GM15510 (cell line): Measurements from ENCODE around the gene CEP85L.

ENCODE experiments used
- POLR2A ChIP-seq: IDR thresholded peaks from 3 replicates; pipeline ENCODE4 v1.6.1; 2011; ENCODE audit warnings: borderline replicate concordance; ENCODE audit not compliant: insufficient read length; ENCODE audit errors: extremely low read depth

CEP85L gene

GRCh38 chr6:118451839-118452238, 199.6 kb downstream of the CEP85L start:
- no peak for TF ChIP-seq POLR2A

GRCh38 chr6:118444796-118445195, 206.6 kb downstream of the CEP85L start:
- no peak for TF ChIP-seq POLR2A

- TF ChIP-seq POLR2A = no peak
Observed at GRCh38 chr6:118436482-118436881, 214.9 kb downstream of the CEP85L start.

DNA sequence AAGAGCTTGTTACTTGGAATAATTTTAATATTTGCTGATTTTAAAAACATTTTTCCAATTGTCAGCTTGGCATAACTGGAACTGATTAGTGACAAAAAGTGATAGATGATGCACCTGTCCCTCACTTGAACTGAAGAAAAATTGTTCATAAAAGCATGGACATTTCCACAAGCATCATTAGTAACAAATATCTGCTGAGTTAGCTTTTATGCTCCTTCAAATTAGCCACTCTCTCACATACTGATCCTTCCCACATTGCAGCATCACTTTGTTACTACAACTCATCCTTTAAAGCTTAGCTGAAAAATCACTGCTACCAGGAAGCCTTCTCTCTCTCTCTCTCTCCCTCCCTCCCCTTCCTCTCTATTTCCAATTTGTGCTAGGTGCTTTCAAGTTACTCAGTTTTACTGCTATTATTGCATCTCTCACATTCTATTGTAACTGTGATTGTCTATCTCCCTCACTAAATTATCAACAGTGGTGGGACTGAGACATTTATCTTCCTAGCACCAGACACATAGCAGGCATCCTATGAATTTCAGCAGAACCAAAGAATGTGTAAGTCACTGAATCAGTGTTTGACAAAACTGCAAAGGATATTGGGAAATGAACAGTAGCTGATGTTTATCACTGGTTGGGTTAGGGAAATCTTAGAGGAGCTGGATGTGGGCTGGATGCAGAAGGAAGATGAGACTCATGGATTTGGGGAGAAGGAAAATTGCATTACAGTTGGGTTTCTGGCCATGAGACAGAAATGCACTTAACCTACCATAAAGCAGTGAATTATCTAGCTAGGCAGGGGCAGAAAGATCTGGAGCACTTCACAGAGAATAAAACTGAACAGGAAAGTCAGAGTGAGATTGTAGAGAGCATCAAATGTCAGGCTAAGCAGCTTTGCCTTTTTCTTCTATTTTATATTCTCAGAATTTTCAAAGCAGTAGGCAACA, 231.7 kb downstream of the CEP85L start:
- no peak for TF ChIP-seq POLR2A
